MG63 (cell line): ENCODE data around the gene NUP62. TPM values are rescaled to one million over a fixed set of nuclear protein-coding genes. Genes with fewer than 3 reads are reported as not detected.
A peak's percentile ranks its signal among the peaks of the same experiment; 100 is the strongest.
"Not testable (repeated sequence)": the region's sequence is repeated elsewhere in the genome, so short reads cannot be mapped to it uniquely, and the experiment has no call there.

Experiments
- DNase-seq: peaks from one replicate; pipeline ENCODE4 v3.0.0-alpha.2; 2020
- H3K27me3 ChIP-seq: fragments of 250-450 bp; sonication (Bioruptor Pico); 2 replicates; pipeline ENCODE4 v1.5.1; 2020; ENCODE audit warnings: mild to moderate bottlenecking, moderate library complexity
- H3K36me3 ChIP-seq: fragments of 250-450 bp; sonication (Bioruptor Pico); 2 replicates; pipeline ENCODE4 v1.5.1; 2020; ENCODE audit warnings: mild to moderate bottlenecking, moderate library complexity
- H3K4me3 ChIP-seq: fragments of 250-450 bp; sonication (Bioruptor Pico); 2 replicates; pipeline ENCODE4 v1.5.1; 2020; ENCODE audit warnings: mild to moderate bottlenecking, moderate library complexity
- H3K9me3 ChIP-seq: fragments of 250-450 bp; sonication (Bioruptor Pico); 2 replicates; pipeline ENCODE4 v1.5.1; 2020; ENCODE audit warnings: mild to moderate bottlenecking, moderate library complexity
- total RNA-seq: library from RNA; depleted of rRNA; stranded (reverse); fragments of >200 nt; shearing (Covaris generic); gene quantifications from 2 replicates; pipeline ENCODE4 v1.2.3, GENCODE V29; 2014; ENCODE audit warnings: low replicate concordance; rRNA removed

Gene NUP62, protein sequence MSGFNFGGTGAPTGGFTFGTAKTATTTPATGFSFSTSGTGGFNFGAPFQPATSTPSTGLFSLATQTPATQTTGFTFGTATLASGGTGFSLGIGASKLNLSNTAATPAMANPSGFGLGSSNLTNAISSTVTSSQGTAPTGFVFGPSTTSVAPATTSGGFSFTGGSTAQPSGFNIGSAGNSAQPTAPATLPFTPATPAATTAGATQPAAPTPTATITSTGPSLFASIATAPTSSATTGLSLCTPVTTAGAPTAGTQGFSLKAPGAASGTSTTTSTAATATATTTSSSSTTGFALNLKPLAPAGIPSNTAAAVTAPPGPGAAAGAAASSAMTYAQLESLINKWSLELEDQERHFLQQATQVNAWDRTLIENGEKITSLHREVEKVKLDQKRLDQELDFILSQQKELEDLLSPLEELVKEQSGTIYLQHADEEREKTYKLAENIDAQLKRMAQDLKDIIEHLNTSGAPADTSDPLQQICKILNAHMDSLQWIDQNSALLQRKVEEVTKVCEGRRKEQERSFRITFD
- total RNA-seq, result 76.0 and 81.5 TPM in 2 replicates

DNA sequence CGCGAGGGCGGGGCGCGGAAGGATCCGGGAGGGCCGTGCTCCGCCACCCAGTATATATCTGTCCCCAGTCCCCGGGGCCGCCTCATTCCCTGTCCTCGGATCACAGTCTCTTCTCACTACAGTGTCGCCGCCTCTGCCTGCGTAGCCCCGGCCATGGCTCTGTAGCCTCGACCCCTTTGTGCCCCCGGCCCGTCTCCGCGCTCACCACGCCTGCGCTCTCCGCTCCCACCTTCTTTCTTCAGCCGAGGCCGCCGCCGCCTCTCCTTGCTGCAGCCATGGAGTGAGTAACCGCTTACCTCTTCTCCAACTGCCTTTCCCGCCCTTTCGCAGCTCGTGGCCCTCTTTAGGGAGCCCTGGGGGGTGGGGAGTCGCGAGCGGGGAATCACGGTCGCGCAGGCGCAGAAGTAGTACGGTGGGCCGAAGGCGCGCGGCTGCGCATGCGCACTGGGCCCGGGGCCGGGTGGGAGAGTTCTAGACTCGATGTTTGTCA, at the start of gene NUP62, which contains the start of gene ATF5:
Gene NUP62, minus strand, starts transcription at position 384 of the 490 bp plus-strand sequence. CDS start 19,697 bp downstream, outside the sequence.
Gene ATF5, plus strand, starts transcription at position 85 of the 490 bp plus-strand sequence. CDS start 1,646 bp downstream, outside the sequence.
- H3K27me3 ChIP-seq, result no peaks in the 10 kb centered on the region

DNA sequence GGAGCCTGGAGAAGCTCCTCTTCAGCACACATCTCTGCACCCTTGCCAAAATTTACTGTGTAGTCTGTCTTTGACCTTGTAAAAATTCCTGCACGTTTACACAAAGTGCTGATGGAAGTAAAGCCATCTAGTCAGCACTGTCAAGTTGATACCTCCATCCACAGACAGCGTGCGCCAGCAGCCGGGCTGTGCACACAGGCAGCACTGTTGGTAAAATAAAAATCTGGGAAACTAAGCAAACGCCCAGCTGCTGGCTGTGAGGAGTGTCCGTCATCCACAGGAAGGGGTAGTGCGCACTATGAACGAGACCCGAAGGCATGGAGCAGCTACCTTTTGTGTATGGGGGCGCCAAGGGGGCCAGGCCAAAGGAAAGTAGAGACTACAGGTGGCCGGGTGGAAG, 49.0 kb upstream of the NUP62 start:
- Histone ChIP-seq H3K36me3 (peaks cover 4% of the 10 kb centered on the region), H3K27me3 (no peaks in the 10 kb centered on the region), H3K4me3 (no peak overlapping the region), H3K9me3 (no peaks in the 10 kb centered on the region)
- no peak for DNase-seq

More for the DNA sequence above, at the start of gene NUP62, which contains the start of gene ATF5:
- no peaks in the 10 kb centered on the region for H3K9me3 ChIP-seq
- DNase-seq, result peak; percentile 92
- peak within 1 kb of the TSS; percentile 97 for H3K4me3 ChIP-seq
- H3K36me3 ChIP-seq, result peaks cover 61% of the 10 kb centered on the region

DNA sequence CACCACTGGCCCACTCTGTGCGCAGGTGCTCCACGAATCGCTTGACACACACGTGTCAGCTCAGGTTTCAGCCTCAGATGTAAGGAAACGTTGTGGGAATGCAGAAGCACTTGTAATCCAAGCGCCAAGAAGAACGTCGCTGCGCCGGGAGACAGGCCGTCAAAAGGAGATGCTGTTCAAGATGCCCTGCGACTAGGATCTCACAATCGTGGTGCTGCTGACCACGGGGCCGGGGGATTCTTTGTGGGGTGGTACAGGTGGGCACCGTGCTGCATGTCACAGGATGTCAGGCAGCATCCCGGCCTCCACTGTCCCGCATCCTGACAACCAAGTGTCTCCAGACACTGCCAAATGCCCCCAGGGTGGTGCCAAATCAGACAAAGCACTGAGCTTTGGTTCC, 48.6 kb upstream of the NUP62 start:
- no peak for DNase-seq
- H3K4me3 ChIP-seq, result no peak overlapping the region
- no peaks in the 10 kb centered on the region for H3K27me3 ChIP-seq
- peaks cover 4% of the 10 kb centered on the region for H3K36me3 ChIP-seq
- H3K9me3 ChIP-seq, result no peaks in the 10 kb centered on the region

DNA sequence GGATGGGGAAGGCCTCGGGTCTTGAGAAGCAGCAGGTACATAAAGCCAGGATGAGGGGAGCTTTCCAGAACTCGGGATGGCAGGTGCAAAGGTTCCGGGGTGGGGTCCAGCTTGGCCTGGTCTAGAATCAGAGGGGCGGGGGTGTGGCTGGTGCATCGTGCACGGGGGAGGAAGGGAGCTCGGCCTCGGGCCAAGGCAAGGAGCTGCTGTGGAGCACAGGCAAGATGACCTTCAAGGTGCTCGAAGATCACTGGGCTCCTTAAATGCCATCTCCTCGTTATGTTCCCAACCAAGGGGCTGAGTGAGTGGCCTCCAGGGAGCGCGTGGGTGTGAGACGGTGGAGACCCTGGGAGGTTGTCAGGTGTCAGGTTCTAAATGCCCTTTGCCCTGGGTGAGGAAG, 47.8 kb upstream of the NUP62 start:
- H3K36me3 ChIP-seq, result peaks cover 4% of the 10 kb centered on the region
- H3K9me3 ChIP-seq, result no peaks in the 10 kb centered on the region
- H3K4me3 ChIP-seq, result no peak overlapping the region
- H3K27me3 ChIP-seq, result no peaks in the 10 kb centered on the region
- no peak for DNase-seq

DNA sequence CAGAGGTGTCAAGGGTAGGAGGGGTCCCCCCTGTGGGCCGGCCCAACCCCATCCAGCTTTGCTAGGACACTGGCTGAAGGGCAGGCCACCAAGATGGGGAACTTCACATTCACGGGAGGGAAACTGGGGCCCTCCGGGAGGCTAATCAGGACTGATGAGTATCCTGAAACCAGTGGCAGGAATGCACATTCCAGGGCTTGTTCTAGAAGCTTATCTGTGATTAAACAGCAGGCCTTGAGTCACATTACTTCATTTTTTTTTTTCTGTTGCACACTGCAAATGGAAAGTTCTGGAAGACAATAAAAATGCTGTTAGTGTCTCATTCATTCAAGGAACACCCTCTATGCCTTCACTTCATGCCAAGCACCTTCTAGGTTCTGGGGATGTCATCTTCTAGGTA, 47.2 kb upstream of the NUP62 start:
- H3K4me3 ChIP-seq, result no peak overlapping the region
- no peak for DNase-seq

DNA sequence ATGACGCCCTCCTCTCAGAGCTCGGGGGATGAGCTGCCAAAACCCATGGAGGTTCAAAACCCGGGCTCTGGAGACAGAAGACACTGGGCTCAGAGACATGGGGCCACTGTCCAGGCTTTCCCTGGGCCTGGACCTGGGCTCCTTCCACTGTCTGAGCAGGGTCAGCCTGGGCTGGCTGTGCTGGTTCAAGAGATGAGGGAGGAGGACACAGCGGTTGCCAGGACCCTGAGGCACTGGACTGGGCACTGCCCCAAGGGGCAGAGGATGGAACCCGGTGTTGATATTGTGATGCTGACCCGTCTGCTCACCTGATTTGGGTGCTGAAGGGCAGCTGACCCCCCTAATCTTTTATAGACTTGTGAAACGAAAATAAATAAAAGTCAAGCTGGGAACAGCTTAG, 45.7 kb upstream of the NUP62 start:
- no peaks in the 10 kb centered on the region for H3K9me3 ChIP-seq
- no peaks in the 10 kb centered on the region; the same call in 1 of the 2 replicates for H3K36me3 ChIP-seq
- DNase-seq, result no peak
- no peaks in the 10 kb centered on the region for H3K27me3 ChIP-seq
- no peak overlapping the region for H3K4me3 ChIP-seq

More for the DNA sequence above, 47.2 kb upstream of the NUP62 start:
- Histone ChIP-seq H3K9me3 (no peaks in the 10 kb centered on the region), H3K27me3 (no peaks in the 10 kb centered on the region), H3K36me3 (peaks cover under 1% of the 10 kb centered on the region)

DNA sequence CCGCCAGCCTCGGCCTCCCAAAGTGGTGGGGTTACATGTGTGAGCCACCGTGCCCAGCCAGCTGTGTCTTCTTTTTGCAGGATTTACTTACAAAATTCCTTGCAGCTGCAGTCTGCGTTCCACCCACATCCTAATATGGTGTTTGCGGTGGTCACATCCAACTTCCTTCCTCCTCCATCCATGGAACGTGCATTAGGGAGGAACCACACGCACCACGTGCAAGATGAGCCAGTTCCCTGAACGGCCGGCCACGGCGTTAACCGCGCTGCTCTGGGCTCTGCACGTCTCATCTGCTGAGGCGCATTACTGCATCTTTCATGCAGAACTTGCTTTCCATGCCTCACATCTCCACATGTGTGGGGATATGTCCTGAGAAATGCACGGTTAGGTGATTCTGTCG, 44.7 kb upstream of the NUP62 start:
- DNase-seq, result no peak

DNA sequence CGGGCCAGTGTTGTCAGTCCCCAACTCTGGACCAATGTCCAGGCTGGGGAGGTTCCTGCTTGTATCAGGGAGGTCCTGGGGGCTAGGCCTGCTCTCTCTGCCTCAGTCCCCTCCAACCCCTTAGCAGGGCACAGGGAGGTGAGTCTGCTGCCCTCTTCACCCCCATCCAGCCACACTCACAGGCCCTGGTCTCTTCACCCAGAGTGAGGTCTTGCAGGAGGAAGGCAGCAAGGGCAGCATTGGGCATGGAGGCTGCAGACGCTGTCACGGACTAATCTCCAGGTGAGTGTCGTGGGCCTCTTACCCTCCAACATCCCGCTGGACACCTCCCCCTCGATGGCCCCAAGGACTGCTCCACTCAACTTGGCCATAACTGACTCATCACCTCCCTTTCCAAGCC, 43.5 kb upstream of the NUP62 start:
- peaks cover 9% of the 10 kb centered on the region for H3K27me3 ChIP-seq
- H3K9me3 ChIP-seq, result no peaks in the 10 kb centered on the region
- no peak for DNase-seq
- H3K36me3 ChIP-seq, result no peaks in the 10 kb centered on the region; the same call in 1 of the 2 replicates
- no peak overlapping the region for H3K4me3 ChIP-seq

More for the DNA sequence above, 44.7 kb upstream of the NUP62 start:
- no peaks in the 10 kb centered on the region for H3K9me3 ChIP-seq
- no peaks in the 10 kb centered on the region; the same call in 1 of the 2 replicates for H3K36me3 ChIP-seq
- H3K27me3 ChIP-seq, result peaks cover under 1% of the 10 kb centered on the region
- H3K4me3 ChIP-seq, result no peak overlapping the region

DNA sequence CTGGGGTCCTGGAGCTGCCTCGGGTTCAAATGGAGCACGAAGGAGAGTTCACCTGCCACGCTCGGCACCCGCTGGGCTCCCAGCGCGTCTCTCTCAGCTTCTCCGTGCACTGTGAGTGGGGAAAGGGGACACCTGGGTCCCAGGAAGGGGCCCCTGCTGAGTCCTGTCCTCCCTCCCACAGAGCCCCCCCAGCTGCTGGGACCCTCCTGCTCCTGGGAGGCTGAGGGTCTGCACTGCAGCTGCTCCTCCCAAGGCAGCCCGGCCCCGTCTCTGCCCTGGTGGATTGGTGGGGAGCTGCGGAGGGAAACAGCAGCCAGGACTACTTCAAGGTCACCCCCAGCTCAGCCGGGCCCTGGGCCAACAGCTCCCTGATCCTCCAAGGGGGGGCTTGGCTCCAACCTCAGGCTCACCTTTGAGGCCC, 42.7 kb upstream of the NUP62 start:
- no peak overlapping the region for H3K4me3 ChIP-seq
- peaks cover 13% of the 10 kb centered on the region for H3K27me3 ChIP-seq
- no peaks in the 10 kb centered on the region for H3K9me3 ChIP-seq
- no peaks in the 10 kb centered on the region; the same call in 1 of the 2 replicates for H3K36me3 ChIP-seq
- DNase-seq, result no peak

DNA sequence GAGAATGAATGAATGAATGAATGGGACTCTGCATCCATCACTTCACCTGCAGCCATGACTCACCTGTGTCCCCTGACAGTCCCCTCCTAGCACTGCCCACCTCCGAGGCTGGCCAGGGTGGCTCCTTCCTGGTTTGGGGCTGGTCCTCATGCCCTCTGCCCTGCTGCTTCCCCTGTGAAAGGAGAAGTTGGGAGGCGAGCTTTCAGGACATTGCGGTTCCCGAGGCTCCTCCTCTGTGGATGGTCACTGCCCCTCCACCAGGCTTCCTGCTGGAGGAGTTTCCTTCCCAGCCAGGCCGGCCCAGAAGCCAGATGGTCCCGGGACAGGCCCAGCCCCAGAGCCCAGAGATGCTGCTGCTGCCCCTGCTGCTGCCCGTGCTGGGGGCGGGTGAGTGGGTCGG, 40.1 kb upstream of the NUP62 start:
- H3K27me3 ChIP-seq, result peaks cover 21% of the 10 kb centered on the region
- not testable (repeated sequence) for H3K4me3 ChIP-seq, H3K36me3 ChIP-seq, H3K9me3 ChIP-seq, DNase-seq

DNA sequence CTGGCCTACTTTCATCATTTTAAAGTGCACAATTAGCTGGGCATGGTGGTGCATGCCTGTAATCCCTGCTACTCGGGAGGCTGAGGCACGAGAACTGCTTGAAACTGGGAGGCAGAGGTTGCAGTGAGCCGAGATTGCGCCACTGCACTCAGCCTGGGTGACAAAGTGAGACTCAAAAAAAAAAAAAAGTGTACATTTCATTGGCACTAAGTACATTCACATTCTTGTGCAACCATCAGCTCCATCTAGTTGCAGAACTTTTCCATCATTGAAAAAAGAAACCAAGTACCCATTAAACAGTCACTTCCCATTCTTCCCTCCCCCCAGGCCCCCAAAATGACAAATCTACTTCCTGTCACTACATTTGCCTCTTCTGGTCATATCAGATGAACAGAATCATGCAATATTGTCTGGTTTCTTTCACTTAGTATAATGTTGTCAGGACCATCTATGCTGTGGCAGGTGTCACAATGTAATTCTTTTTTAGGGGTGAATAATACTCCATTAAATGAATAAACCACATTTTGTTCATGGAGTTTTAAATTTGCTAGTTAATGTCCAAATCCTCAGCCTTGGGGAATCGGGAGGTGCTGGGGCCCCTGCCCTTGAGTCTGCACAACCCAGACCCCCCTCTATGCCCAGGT, 39.1 kb upstream of the NUP62 start:
- H3K36me3 ChIP-seq, result no peaks in the 10 kb centered on the region
- no peak overlapping the region for H3K4me3 ChIP-seq
- peaks cover 24% of the 10 kb centered on the region for H3K27me3 ChIP-seq
- no peaks in the 10 kb centered on the region for H3K9me3 ChIP-seq
- DNase-seq, result no peak

DNA sequence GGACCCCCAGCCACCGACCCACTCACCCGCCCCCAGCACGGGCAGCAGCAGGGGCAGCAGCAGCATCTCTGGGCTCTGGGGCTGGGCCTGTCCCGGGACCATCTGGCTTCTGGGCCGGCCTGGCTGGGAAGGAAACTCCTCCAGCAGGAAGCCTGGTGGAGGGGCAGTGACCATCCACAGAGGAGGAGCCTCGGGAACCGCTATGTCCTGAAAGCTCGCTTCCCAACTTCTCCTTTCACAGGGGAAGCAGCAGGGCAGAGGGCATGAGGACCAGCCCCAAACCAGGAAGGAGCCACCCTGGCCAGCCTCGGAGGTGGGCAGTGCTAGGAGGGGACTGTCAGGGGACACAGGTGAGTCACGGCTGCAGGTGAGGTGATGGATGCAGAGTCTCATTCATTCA, 31.7 kb upstream of the NUP62 start, which contains the start of gene SIGLEC11:
Gene SIGLEC11, minus strand, starts transcription at position 193 of the 400 bp plus-strand sequence. Its CDS starts 91 bp downstream, at position 102.
- not testable (repeated sequence) for H3K9me3 ChIP-seq, DNase-seq, H3K36me3 ChIP-seq, H3K4me3 ChIP-seq
- H3K27me3 ChIP-seq, result peaks cover 21% of the 10 kb centered on the region

DNA sequence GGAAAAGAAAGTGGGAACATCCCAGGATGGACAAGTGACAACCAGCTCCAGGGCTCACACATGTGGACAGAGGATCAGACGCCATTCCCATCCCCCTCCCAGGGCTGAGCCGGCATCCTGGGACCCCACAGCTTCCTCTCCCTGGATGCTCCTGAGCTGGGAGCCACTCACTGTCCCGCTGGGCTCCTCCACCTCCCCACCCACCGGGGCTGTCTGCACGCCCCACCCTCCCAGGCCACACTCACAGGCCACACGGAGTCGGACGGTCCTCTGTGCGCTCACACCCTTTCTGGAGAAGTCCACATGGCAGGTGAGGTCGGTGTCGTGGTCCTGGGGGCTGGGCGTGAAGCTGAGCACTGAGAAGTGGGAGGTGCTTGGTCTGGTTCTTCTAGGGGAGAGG, 30.6 kb upstream of the NUP62 start:
- not testable (repeated sequence) for H3K4me3 ChIP-seq, DNase-seq, H3K36me3 ChIP-seq, H3K9me3 ChIP-seq
- H3K27me3 ChIP-seq, result peaks cover 21% of the 10 kb centered on the region

DNA sequence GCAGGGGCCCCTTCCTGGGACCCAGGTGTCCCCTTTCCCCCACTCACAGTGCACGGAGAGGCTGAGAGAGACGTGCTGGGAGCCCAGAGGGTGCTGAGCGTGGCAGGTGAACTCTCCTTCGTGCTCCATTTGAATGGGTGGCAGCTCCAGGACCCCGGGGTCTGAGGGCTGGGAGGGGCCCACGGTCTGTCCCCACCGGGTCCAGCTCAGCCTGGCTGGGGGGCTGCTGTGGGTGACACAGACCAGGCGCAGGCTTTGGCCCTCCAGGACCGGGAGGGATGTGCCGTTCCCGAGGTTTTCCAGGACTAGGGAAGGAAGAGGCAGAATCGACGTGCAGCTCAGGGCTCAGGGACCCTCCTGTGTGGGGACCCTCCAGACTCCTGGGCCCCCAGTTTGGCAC, 29.3 kb upstream of the NUP62 start:
- H3K36me3 ChIP-seq, H3K9me3 ChIP-seq, H3K4me3 ChIP-seq, DNase-seq: not testable (repeated sequence)
- peaks cover 17% of the 10 kb centered on the region for H3K27me3 ChIP-seq

DNA sequence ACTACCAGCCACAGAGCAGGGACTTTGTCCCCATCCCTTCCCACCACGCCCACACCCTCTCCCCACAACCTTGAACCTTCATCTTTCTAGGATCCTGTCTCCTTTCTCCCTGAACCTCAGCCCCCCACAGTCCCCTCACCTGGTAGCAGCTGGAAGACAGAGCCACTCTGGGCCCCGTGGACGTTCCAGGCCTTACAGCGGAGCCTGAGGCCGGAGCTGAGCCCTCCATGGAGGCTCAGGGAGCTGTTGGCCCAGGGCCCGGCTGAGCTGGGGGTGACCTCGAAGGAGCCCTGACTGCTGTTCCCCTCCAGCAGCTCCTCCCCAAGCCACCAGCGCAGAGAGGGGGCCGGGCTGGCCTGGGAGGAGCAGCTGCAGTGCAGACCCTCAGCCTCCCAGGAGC, 28.8 kb upstream of the NUP62 start:
- H3K27me3 ChIP-seq, result peaks cover 12% of the 10 kb centered on the region
- not testable (repeated sequence) for DNase-seq, H3K9me3 ChIP-seq, H3K4me3 ChIP-seq, H3K36me3 ChIP-seq

DNA sequence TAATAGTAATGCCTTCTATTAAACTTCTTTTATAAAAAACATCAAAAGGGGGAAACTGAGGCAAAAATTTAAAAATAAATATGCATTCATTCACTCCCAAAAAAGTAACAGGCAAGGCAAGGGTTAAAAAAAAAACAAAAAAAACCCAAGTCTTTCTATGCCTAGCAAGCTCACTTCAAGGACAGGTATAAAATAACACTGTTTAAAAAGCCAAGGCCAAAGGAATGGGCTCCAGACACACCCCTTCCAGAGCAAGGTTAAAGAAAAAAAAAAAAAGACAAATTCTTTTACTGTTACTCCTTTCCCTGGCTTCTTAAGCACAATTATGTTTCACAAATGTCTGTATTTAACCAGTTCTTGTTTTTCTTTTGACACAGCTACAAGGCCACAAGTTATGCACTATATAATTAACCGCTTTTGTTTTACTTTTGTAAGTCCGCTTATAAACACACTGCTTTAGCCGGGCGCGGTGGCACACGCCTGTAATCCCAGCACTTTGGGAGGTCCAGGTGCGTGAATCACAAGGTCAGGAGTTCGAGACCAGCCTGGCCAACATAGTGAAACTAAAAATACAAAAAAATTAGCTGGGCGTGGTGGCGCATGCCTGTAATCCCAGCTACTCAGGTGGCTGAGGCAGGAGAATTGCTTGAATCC, 28.1 kb upstream of the NUP62 start:
- Histone ChIP-seq H3K36me3 (no peaks in the 10 kb centered on the region), H3K4me3 (no peak overlapping the region), H3K27me3 (peaks cover 8% of the 10 kb centered on the region), H3K9me3 (no peaks in the 10 kb centered on the region)
- no peak for DNase-seq
